T-helper 17 cell (primary cell): ENCODE measurements around the gene NKX2-8. TPM values are rescaled to one million over a fixed set of nuclear protein-coding genes. Genes with fewer than 3 reads are reported as not detected.

Experiments used
- ATAC-seq: fragments of 150-1000 bp; cut with Tn5 transposase; 2 replicates; pipeline ENCODE4 v1.10.0; 2021; ENCODE audit warnings: mild to moderate bottlenecking, moderate library complexity
- DNase-seq, 3 donors: peaks; one replicate each; pipeline versions ENCODE4 v3.0.0 to v3.0.0-alpha.2; 2020 to 2021
- H3K9me3 ChIP-seq: one replicate; pipeline ENCODE4 v1.7.0; 2013; ENCODE audit warnings: low read length, mild to moderate bottlenecking; ENCODE audit not compliant: control insufficient read depth, poor library complexity, severe bottlenecking
- H3K27ac Mint-ChIP-seq: one replicate; pipeline ENCODE4 v1.8.0; 2022; ENCODE audit warnings: mild to moderate bottlenecking, moderate library complexity, mixed read lengths
- H3K27me3 Mint-ChIP-seq: one replicate; pipeline ENCODE4 v1.8.0; 2022; ENCODE audit warnings: mixed read lengths
- H3K36me3 Mint-ChIP-seq: one replicate; pipeline ENCODE4 v1.8.0; 2022; ENCODE audit warnings: low read depth, mixed read lengths
- H3K4me1 Mint-ChIP-seq: one replicate; pipeline ENCODE4 v1.8.0; 2022; ENCODE audit warnings: mild to moderate bottlenecking, mixed read lengths
- H3K4me3 Mint-ChIP-seq: one replicate; pipeline ENCODE4 v1.8.0; 2022; ENCODE audit warnings: mild to moderate bottlenecking, moderate library complexity, mixed read lengths
- total RNA-seq, 4 donors: library from RNA in 2 of 4; stranded (reverse) in 2 of 4; gene quantifications; one replicate each; pipeline ENCODE4 v1.2.3 and lab custom pipeline; 2022 to 2026

The NKX2-8 gene
- total RNA-seq, 2 donors from 2014 or later = not detected

- Mint-ChIP-seq H3K36me3 (no peaks in the 10 kb centered on the region), H3K4me1 (peaks cover 4% of the 10 kb centered on the region), H3K4me3 (no peak overlapping the region), H3K27me3 (peaks cover 87% of the 10 kb centered on the region), H3K27ac (no peak overlapping the region)
- no peaks in the 10 kb centered on the region for H3K9me3 ChIP-seq
- no peak for ATAC-seq
- DNase-seq = no peak
These were observed 6.4 kb upstream of the NKX2-8 start for GRCh38 chr14:36588788-36589187.

- no peak overlapping the region for H3K4me3 Mint-ChIP-seq
These were observed 5.7 kb upstream of the NKX2-8 start for GRCh38 chr14:36588119-36588518.

GRCh38 chr14:36585100-36585499 lies 2.7 kb upstream of the NKX2-8 start:
- H3K9me3 ChIP-seq = no peaks in the 10 kb centered on the region
- H3K27me3 Mint-ChIP-seq = peaks cover 64% of the 10 kb centered on the region
- no peak for ATAC-seq
- no peaks in the 10 kb centered on the region for H3K36me3 Mint-ChIP-seq
- no peak overlapping the region for H3K27ac Mint-ChIP-seq
- no peak for DNase-seq
- H3K4me1 Mint-ChIP-seq = peaks cover 4% of the 10 kb centered on the region
- H3K4me3 Mint-ChIP-seq = no peak overlapping the region

More at GRCh38 chr14:36588119-36588518, 5.7 kb upstream of the NKX2-8 start:
- Mint-ChIP-seq H3K36me3 (no peaks in the 10 kb centered on the region), H3K4me1 (peaks cover 4% of the 10 kb centered on the region), H3K27me3 (peaks cover 89% of the 10 kb centered on the region), H3K27ac (no peak overlapping the region)
- DNase-seq (no peak), ATAC-seq (no peak)
- no peaks in the 10 kb centered on the region for H3K9me3 ChIP-seq

- peaks cover 4% of the 10 kb centered on the region for H3K4me1 Mint-ChIP-seq
- no peak overlapping the region for H3K27ac Mint-ChIP-seq
- H3K36me3 Mint-ChIP-seq = no peaks in the 10 kb centered on the region
- no peak overlapping the region for H3K4me3 Mint-ChIP-seq
- H3K27me3 Mint-ChIP-seq = peaks cover 54% of the 10 kb centered on the region
- DNase-seq (no peak), ATAC-seq (no peak)
- no peaks in the 10 kb centered on the region for H3K9me3 ChIP-seq
These were observed 1.7 kb upstream of the NKX2-8 start for GRCh38 chr14:36583893-36584811.

GRCh38 chr14:36583242-36583892 lies 953 bp upstream of the NKX2-8 start:
- H3K4me1 Mint-ChIP-seq = peaks cover 4% of the 10 kb centered on the region

GRCh38 chr14:36582874-36583241 lies 444 bp upstream of the NKX2-8 start:
- no peak overlapping the region for H3K27ac Mint-ChIP-seq
- DNase-seq = no peak
- H3K36me3 Mint-ChIP-seq = no peaks in the 10 kb centered on the region
- H3K9me3 ChIP-seq = no peaks in the 10 kb centered on the region
- H3K4me1 Mint-ChIP-seq = peaks cover 4% of the 10 kb centered on the region
- peaks cover 42% of the 10 kb centered on the region for H3K27me3 Mint-ChIP-seq
- peak overlapping the region; percentile 15 for H3K4me3 Mint-ChIP-seq
- no peak for ATAC-seq

More at GRCh38 chr14:36583242-36583892, 953 bp upstream of the NKX2-8 start:
- Mint-ChIP-seq H3K27me3 (peaks cover 47% of the 10 kb centered on the region), H3K4me3 (peak overlapping the region; percentile 15), H3K36me3 (no peaks in the 10 kb centered on the region), H3K27ac (no peak overlapping the region)
- ATAC-seq (no peak), DNase-seq (no peak)
- H3K9me3 ChIP-seq = no peaks in the 10 kb centered on the region

GRCh38 chr14:36580856-36581831 lies 1.3 kb downstream of the NKX2-8 start:
- H3K36me3 Mint-ChIP-seq = no peaks in the 10 kb centered on the region
- H3K4me1 Mint-ChIP-seq = peaks cover 2% of the 10 kb centered on the region
- peaks cover 30% of the 10 kb centered on the region for H3K27me3 Mint-ChIP-seq
- H3K27ac Mint-ChIP-seq = no peak overlapping the region
- DNase-seq (no peak), ATAC-seq (no peak)
- H3K9me3 ChIP-seq = no peaks in the 10 kb centered on the region
- no peak overlapping the region for H3K4me3 Mint-ChIP-seq

- peaks cover 2% of the 10 kb centered on the region for H3K4me1 Mint-ChIP-seq
- H3K27me3 Mint-ChIP-seq = peaks cover 24% of the 10 kb centered on the region
- no peak for ATAC-seq
- H3K4me3 Mint-ChIP-seq = no peak overlapping the region
- DNase-seq = no peak
- no peaks in the 10 kb centered on the region for H3K9me3 ChIP-seq
- no peak overlapping the region for H3K27ac Mint-ChIP-seq
- H3K36me3 Mint-ChIP-seq = no peaks in the 10 kb centered on the region
These were observed 2.1 kb downstream of the NKX2-8 start for GRCh38 chr14:36580141-36580855.

- DNase-seq (no peak), ATAC-seq (no peak)
- H3K9me3 ChIP-seq = no peaks in the 10 kb centered on the region
- no peaks in the 10 kb centered on the region for H3K36me3 Mint-ChIP-seq
- peaks cover 2% of the 10 kb centered on the region for H3K4me1 Mint-ChIP-seq
- H3K27ac Mint-ChIP-seq = no peak overlapping the region
- H3K27me3 Mint-ChIP-seq = peaks cover 17% of the 10 kb centered on the region
- no peak overlapping the region for H3K4me3 Mint-ChIP-seq
These were observed 2.8 kb downstream of the NKX2-8 start for GRCh38 chr14:36579573-36580140.

GRCh38 chr14:36579001-36579555 lies 3.3 kb downstream of the NKX2-8 start:
- H3K9me3 ChIP-seq = no peaks in the 10 kb centered on the region
- ATAC-seq (no peak), DNase-seq (no peak)
- Mint-ChIP-seq H3K4me3 (no peak overlapping the region), H3K27ac (no peak overlapping the region), H3K36me3 (no peaks in the 10 kb centered on the region), H3K27me3 (peaks cover 11% of the 10 kb centered on the region), H3K4me1 (peaks cover 1% of the 10 kb centered on the region)

GRCh38 chr14:36570065-36570464 lies 12.3 kb downstream of the NKX2-8 start:
- Mint-ChIP-seq H3K4me1 (no peaks in the 10 kb centered on the region), H3K27ac (no peak overlapping the region), H3K27me3 (no peaks in the 10 kb centered on the region), H3K4me3 (no peak overlapping the region), H3K36me3 (no peaks in the 10 kb centered on the region)
- H3K9me3 ChIP-seq = no peaks in the 10 kb centered on the region
- ATAC-seq (no peak), DNase-seq (no peak)
